K562 (cell line): Measurements from ENCODE around the gene ARV1. TPM values are rescaled to one million over a fixed set of nuclear protein-coding genes. Genes with fewer than 3 reads are reported as not detected.

Experiments
- CLOCK ChIP-seq: fragments of 250-450 bp; sonication (Bioruptor Pico); IDR thresholded peaks from 2 replicates; pipeline ENCODE4 v1.4.0; 2020; ENCODE audit warnings: mild to moderate bottlenecking, moderate library complexity, borderline replicate concordance
- ELF4 ChIP-seq: fragments of 450-650 bp; formaldehyde crosslinking; IDR thresholded peaks from 2 replicates; pipeline ENCODE4 v1.4.0; 2022; ENCODE audit warnings: missing genetic modification characterization
- EWSR1 ChIP-seq: fragments of 450-650 bp; IDR thresholded peaks from 2 replicates; pipeline ENCODE4 v1.6.1; 2018; ENCODE audit warnings: borderline replicate concordance, mild to moderate bottlenecking, low read depth, moderate library complexity; ENCODE audit not compliant: partially characterized antibody
- HNRNPH1 ChIP-seq: fragments of 200-400 bp; formaldehyde crosslinking; optimal IDR thresholded peaks from 2 replicates; pipeline ENCODE3; 2017; ENCODE audit warnings: low read depth, mild to moderate bottlenecking, low read length, moderate library complexity
- IRF9 ChIP-seq: fragments of 450-650 bp; IDR thresholded peaks from 2 replicates; pipeline ENCODE4 v1.6.1; 2016; ENCODE audit warnings: missing biosample characterization, missing genetic modification characterization
- MAZ ChIP-seq, 2 experiments: fragments of 450-650 bp in 1 of 2; sonication (generic) in 1 of 2; formaldehyde crosslinking; IDR thresholded peaks in 1 of 2; conservative IDR thresholded peaks in 1 of 2; 2 replicates each; pipeline versions ENCODE4 v1.4.0 to v1.5.0; 2020; ENCODE audit warnings: mild to moderate bottlenecking in 1 of 2, missing genetic modification reagents in 1 of 2
- MIER1 ChIP-seq: fragments of 450-650 bp; IDR thresholded peaks from 2 replicates; pipeline ENCODE4 v1.6.1; 2016; ENCODE audit warnings: antibody characterized with exemption, mild to moderate bottlenecking, low read depth
- NR3C1 ChIP-seq: sonication (generic); formaldehyde crosslinking; IDR thresholded peaks from 2 replicates; pipeline ENCODE4 v1.8.1; 2022; ENCODE audit warnings: missing genetic modification reagents
- PTTG1 ChIP-seq: fragments of 450-650 bp; IDR thresholded peaks from 2 replicates; pipeline ENCODE4 v1.6.1; 2016; ENCODE audit warnings: low read depth, mild to moderate bottlenecking, missing genetic modification characterization, missing compliant biosample characterization
- RAD21 ChIP-seq, 2 experiments: fragments of 250-450 bp in 1 of 2; fragments of 450-650 bp in 1 of 2; sonication (Bioruptor Pico) in 1 of 2; formaldehyde crosslinking in 1 of 2; IDR thresholded peaks in 1 of 2; conservative IDR thresholded peaks in 1 of 2; 2 replicates each; pipeline versions ENCODE4 v1.4.0 to v1.8.0; 2020 to 2022; ENCODE audit warnings: mild to moderate bottlenecking in 2 of 2, moderate library complexity in 1 of 2
- RBFOX2 ChIP-seq: fragments of 200-400 bp; formaldehyde crosslinking; IDR thresholded peaks from 2 replicates; pipeline ENCODE4 v1.6.1; 2017; ENCODE audit warnings: low read depth, mild to moderate bottlenecking, low read length, moderate library complexity
- RFX1 ChIP-seq: fragments of 450-650 bp; IDR thresholded peaks from 2 replicates; pipeline ENCODE4 v1.6.1; 2016; ENCODE audit warnings: mild to moderate bottlenecking, moderate library complexity
- SMC3 ChIP-seq: conservative IDR thresholded peaks from 2 replicates; pipeline ENCODE4 v1.6.1; 2011; ENCODE audit warnings: low read depth, low read length, improper control_type of control experiment; ENCODE audit not compliant: insufficient read depth
- ZHX1 ChIP-seq: fragments of 150-350 bp; conservative IDR thresholded peaks from 2 replicates; pipeline ENCODE4 v1.6.1; 2014; ENCODE audit warnings: low read length
- polyA plus RNA-seq, 8 experiments: library from polyadenylated mRNA; depleted of rRNA in 4 of 8; stranded (reverse) in 5 of 8; unstranded in 3 of 8; fragments of >200 nt; fragmentation: Nextera tagmentation in 2 of 8; fragmentation: Illumina TruSeq in 1 of 8; extraction: Ambion mirVana in 2 of 8; extraction: Trizol in 1 of 8; gene quantifications; 2 replicates each; pipeline versions ENCODE4 v1.2.1 to v1.2.3, GENCODE V29; 2011 to 2014; ENCODE audit warnings: inconsistent platforms in 1 of 8, missing spikeins in 1 of 8
- total RNA-seq, 7 experiments: library from RNA; depleted of rRNA in 6 of 7; stranded (reverse); fragments of >200 nt in 6 of 7; fragmentation: Illumina TruSeq in 2 of 7; extraction: Trizol in 2 of 7; gene quantifications; 2 replicates each; pipeline versions ENCODE4 v1.2.1 to v1.2.3, GENCODE V29; 2011 to 2021; ENCODE audit warnings: low replicate concordance in 1 of 7
- TF ChIP-seq, protein P1 (sequence below): IDR thresholded peaks from 2 replicates; pipeline ENCODE4 v1.6.1; 2014; ENCODE audit warnings: antibody characterized with exemption
- TF ChIP-seq, protein P2 (sequence below): fragments of 450-650 bp; formaldehyde crosslinking; IDR thresholded peaks from 2 replicates; pipeline ENCODE4 v1.4.0; 2020; ENCODE audit warnings: mild to moderate bottlenecking, moderate library complexity

ARV1 gene
- total and polyA plus RNA-seq, 9 of the 15 experiments (the other 6 are each of a cell fraction or from before 2014, with no cell fraction given) = 54.8 to 139 (median 74.0) TPM

DNA sequence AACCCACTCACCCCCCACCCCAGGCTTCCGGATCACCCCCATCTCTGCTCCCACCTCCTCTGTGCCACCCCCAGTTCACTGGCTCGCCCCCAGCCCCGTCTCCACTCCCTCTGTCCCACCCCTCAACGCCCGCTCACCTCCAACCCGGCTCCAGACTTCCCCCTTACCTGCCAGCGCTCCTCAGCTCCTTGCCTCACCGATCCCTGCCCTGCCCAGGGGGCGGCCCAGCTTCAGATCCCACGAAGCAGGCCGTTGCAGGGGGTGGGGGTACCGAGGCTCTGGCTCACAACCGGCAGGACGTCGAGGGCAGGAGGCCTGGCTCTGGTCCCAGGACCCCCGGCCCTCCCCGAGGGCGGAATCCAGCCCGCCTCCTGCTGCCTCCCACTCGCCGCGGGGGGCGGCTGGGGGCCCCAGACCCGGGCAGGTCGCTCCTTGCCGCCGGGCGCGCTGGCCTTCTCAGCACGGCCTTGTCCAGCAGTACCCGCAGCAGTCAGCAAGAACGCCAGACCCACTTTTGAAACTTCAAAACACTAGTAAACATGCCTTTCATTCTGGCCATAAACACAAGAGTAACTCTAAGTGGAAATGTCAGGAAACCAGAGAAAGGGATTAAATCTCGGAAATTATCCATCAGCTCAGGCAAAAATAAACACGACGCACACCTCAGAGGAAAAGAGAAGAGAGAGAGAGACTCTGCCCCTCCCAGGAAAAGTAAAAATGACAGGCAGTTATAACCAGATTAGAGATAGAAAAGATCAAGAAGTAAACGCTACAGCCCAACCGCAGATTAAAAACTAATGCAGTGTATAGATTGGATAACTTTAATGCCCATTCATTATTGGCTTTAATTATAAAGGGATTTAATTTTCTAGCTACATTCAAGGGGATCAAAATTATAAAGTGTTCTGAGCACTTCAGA is 62.2 kb downstream of the ARV1 start (continued):
- TF ChIP-seq CLOCK (CRISPR knock-in tag) = no peak
- TF ChIP-seq EWSR1 = no peak
- TF ChIP-seq, protein P1, sequence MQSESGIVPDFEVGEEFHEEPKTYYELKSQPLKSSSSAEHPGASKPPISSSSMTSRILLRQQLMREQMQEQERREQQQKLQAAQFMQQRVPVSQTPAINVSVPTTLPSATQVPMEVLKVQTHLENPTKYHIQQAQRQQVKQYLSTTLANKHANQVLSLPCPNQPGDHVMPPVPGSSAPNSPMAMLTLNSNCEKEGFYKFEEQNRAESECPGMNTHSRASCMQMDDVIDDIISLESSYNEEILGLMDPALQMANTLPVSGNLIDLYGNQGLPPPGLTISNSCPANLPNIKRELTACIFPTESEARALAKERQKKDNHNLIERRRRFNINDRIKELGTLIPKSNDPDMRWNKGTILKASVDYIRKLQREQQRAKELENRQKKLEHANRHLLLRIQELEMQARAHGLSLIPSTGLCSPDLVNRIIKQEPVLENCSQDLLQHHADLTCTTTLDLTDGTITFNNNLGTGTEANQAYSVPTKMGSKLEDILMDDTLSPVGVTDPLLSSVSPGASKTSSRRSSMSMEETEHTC = no peak
- no peak for TF ChIP-seq RFX1
- peak; percentile 66 for TF ChIP-seq RBFOX2
- TF ChIP-seq ELF4 (CRISPR knock-in tag) = no peak
- no peak for TF ChIP-seq PTTG1 (tag)
- TF ChIP-seq, protein P2, sequence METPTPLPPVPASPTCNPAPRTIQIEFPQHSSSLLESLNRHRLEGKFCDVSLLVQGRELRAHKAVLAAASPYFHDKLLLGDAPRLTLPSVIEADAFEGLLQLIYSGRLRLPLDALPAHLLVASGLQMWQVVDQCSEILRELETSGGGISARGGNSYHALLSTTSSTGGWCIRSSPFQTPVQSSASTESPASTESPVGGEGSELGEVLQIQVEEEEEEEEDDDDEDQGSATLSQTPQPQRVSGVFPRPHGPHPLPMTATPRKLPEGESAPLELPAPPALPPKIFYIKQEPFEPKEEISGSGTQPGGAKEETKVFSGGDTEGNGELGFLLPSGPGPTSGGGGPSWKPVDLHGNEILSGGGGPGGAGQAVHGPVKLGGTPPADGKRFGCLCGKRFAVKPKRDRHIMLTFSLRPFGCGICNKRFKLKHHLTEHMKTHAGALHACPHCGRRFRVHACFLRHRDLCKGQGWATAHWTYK (CRISPR knock-in tag) = peak; percentile 25; the same call in 1 of the 2 replicates
- peak in 1 of 2 experiments; percentile 5; a peak in 1 of 4 replicates for TF ChIP-seq RAD21 (CRISPR knock-in tag; conservative IDR thresholded peaks at IDR 0.05 in 1 of 2, IDR thresholded peaks at IDR 0.05 in 1 of 2)
- peak in 1 of 2 experiments; percentile 15; a peak in 1 of 4 replicates for TF ChIP-seq MAZ (CRISPR knock-in tag; conservative IDR thresholded peaks at IDR 0.05 in 1 of 2, IDR thresholded peaks at IDR 0.05 in 1 of 2)
- TF ChIP-seq NR3C1 (CRISPR knock-in tag) = no peak
- no peak for TF ChIP-seq HNRNPH1
- TF ChIP-seq ZHX1 = no peak
- no peak for TF ChIP-seq SMC3
- no peak for TF ChIP-seq IRF9 (tag)
- no peak for TF ChIP-seq MIER1
